ENCODE results near the gene SLC35E2B.
"Not testable (repeated sequence)": the region's sequence is repeated elsewhere in the genome, so short reads cannot be mapped to it uniquely, and the experiment has no call there.

Gene SLC35E2B

DNA sequence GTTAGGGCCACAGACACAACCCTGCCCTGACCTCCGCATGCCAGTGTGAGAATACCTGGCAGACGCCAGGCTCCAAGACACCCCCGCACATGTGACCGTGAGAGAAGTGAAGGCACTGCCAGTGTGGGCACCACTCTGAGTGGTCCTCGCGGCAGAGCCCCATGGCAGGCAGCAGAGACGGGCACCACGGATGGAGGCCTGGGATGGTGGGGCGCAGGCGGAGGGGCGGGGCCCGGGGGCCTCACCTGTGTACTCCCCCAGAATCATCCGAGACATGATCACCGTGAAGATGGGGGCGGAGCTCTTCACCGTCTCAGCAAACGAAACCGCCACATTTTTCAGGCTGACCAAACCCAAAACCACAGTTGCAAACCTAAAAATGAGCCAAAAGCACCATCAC is 17.4 kb downstream of the SLC35E2B start:
- not testable (repeated sequence) for DNase-seq (ENCODE audit: low read depth in 2 of 2)

- not testable (repeated sequence) for DNase-seq (ENCODE audit: low read depth in 2 of 2)
Measured at GRCh38 chr1:1674806-1675205, 17.8 kb downstream of the SLC35E2B start.

DNA sequence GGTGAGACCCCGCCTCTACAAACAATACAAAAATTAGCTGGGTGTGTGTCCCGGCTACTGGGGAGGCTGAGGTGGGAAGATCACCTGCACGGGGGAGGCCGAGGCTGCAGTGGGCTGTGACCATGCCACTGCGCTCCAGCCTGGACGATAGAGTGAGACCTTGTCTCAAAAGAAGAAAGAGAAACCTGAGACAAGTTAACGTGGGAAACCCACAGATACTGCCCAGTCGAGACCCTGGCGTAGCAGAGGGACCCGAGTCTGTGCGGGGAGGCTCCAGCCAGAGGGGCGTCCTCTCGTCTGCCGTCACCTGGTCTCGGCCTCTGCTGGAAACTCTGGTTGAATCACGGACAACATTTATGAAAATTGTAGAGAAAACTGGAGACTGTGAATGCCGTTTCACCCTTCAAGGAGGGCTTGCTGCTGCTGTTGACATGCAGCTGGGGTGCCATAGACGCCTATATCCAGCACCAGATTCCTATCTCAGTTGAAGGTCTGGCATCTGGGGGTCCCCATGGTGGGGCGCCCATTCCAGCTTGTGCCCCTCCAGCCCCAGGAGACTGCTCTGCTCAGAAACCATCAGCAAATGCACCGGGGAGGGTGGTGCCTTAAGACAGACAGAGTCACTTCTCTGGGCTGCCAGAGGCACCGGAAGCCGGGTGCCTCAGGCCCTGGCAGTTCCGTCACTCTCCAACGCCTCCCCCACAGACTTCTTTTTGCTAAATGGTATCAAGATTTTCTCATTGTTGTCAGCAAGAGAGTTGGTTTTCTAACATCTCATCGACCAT is 20.2 kb downstream of the SLC35E2B start:
- no peak for DNase-seq (ENCODE audit: low read depth in 2 of 2)

DNA sequence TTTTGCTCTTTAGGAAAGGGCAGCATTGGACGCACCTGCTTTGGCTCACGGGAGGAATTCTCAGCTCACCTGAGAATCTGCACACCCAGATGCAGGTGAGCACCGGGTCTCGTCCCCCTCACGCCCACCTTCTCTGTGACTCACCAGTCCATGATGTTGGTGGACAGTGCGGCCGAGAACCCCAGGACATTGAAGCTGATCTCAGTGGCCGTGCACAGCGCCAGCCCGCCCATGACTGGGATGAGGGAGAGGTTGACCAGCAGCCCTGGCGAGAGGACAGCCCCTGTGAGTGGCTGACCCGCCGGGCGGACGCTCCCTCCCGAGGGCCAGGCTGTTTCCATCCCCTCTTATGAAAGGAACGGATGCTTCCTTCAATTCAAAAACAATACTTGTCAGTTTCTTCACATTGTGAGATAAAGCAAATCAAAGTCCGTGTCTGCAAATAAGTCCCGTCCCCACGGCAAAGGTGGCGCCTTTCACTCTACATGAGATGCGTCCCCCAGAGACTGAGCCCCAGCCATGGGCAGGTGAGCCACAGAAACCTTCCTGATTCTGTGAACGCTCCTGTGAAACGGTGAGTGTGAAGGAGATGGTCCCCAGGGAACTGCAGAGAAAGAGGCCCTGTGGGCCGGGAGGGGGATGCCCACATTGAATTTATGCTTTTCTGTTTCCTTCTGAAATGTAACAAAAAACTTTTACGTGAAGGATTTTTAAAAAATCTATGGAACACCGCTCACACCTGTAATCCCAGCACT is 21.1 kb downstream of the SLC35E2B start:
- no peak for DNase-seq (ENCODE audit: low read depth in 2 of 2)

DNA sequence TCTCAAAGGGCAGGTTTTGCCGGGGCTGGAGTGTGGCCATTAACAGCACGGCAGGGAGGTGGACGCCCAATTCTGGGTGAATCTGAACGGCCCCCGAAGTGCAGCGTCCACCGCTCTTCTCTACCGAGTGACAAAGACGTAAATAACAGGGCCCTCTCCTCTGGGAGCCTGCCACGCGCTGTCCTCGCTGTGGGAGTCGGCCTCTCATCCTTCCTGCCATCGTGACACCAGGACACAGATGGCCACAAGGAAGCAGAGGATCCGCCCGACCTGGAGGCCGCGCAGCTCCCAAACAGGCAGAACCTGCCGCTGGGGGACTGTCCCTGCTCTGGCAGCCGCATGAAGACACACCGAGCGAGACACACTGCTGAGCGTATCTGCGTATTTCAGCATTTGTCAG is 21.7 kb downstream of the SLC35E2B start:
- DNase-seq (ENCODE audit: low read depth in 2 of 2): no peak

GRCh38 chr1:1669468-1670440 is 22.8 kb downstream of the SLC35E2B start:
- no peak for DNase-seq (ENCODE audit: low read depth in 2 of 2)

GRCh38 chr1:1666526-1666925 is 26.1 kb downstream of the SLC35E2B start:
- no peak for DNase-seq (ENCODE audit: low read depth in 2 of 2)

DNA sequence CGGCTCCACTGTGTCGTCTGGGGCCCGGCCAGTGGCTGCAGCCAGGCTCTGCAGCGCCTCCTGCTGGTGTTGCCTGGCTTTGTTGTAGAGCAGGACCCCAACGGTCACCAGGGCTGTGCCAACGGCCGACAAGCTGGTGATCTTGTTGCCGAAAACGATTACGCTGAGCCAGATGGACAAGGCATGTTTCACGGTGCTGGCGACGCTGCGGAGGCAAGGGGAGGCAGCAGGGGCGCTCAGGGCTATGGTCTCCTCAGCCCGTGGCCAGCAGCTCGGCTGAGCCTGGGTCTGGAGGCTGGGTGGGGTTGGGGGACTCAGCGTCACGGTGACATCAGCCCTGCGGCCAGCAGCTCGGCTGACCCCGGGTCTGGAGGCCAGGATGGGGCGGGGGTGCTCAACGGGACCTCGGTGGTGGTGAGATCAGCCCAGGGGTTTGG is 26.8 kb downstream of the SLC35E2B start:
- no peak for DNase-seq (ENCODE audit: low read depth in 2 of 2)

- no peak for DNase-seq (ENCODE audit: low read depth in 2 of 2)
Measured at GRCh38 chr1:1664941-1665814, 27.4 kb downstream of the SLC35E2B start.

- DNase-seq (ENCODE audit: low read depth in 2 of 2): not testable (repeated sequence)
Measured at GRCh38 chr1:1664318-1664717, 28.3 kb downstream of the SLC35E2B start.

DNA sequence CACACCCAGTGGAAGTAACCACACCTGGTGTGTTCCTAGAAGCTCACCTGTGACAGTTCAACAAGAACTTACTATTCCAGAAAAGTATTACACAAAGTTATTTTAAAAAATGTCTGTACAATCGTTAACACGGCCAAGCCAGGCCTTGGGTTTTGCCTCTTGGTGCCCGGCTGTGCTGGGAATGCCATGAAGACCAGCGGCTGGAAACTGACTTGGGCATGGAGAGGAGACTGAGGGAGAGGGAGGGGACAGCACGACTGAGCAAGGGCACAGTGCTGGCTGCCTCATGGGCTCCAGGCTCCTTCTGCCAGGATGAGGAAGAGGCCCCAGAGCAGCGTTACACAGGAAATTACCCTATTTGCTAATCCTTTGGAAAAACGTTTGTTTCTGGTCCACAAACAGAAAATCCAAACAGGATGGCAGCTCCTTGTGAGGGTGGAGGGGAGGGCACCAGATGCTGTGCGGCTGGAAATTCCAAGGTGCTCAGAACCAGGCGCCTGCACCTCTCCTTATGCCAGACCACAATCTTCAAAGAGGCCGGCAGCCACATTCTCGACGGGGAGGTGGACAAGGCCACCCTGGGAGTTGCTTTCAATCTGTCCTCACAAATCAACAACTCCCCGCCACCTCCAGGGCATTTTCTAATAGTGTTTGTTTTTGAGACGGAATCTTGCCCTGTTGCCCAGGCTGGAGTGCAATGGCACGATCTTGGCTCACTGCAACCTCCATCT is 29.6 kb downstream of the SLC35E2B start:
- DNase-seq (ENCODE audit: low read depth in 2 of 2): not testable (repeated sequence)

DNA sequence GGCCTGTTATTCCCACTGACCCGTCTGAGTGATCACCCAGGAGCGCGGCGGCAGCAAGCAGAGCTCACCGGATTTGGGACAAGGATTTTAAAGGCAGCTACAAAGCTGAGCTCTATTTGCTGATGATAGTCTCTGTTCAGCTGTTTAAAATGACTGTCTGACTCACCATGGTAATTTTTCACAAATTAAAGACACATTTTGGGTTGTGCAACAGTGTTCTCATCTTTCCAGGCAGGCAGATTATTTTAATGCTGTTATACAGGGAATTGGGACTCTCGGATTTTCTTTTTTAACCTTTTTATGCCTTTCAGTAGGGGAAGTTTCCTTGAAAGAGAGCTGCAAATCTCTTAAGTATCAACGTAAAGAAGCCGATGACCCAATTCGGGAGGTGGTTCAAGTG is 30.2 kb downstream of the SLC35E2B start:
- DNase-seq (ENCODE audit: low read depth in 2 of 2): not testable (repeated sequence)

DNA sequence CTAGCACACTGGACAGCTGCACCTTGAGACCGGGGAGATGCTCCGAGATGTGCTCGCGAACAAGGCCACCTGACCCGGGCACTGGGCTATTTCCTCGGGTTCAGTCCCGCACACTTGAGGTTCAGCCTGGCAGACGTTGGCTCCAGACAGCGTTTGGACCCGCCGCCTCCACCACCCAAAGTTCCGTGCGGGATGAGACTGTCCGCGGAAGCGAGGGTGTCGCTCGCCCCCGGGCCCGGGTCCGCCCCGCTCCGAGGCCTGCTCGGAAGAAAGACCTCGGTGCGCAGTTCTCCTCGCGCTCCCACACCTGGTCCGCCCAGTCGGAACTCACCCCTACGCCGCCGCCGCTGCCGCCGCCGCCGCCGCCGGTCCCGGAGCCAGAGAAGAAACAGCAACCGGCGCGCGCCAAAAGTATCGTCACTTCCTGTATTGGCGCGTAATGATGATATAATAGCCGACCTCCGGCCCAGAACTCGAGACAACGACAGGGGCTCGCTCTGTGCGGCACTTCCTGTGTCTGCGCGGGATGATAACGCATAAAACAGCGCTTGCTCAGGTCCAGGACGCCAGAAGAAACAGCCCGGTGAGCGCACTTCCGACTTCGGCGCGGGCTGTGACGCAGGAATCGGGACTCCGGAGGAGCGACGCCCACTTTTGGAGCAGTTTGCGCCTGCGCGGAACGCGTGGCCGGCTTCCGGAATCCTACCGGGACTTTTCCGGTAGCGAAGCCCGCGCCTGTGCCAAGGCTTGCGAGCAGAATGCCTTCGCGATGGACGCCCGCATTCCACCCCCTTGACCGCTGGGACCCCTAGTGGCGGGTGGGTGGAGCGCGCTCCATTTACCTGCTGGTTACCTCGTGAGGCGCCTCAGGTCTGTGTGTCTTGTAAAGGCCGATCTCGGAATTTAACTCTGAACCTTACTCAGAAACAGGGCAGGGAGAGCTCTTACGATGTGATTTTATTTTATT is 33.7 kb downstream of the SLC35E2B start, which contains the start of gene CDK11B:
CDK11B (minus strand) TSS at position 422 of the 967 bp plus-strand sequence. CDS start 1,519 bp downstream, outside the sequence.
- DNase-seq (ENCODE audit: low read depth in 2 of 2): peak; percentile 91 to 98

- DNase-seq (ENCODE audit: low read depth in 2 of 2): not testable (repeated sequence)
Measured at GRCh38 chr1:1648265-1648664, 44.3 kb downstream of the SLC35E2B start.

- DNase-seq (ENCODE audit: low read depth in 2 of 2): not testable (repeated sequence)
Measured at GRCh38 chr1:1647567-1648241, 44.9 kb downstream of the SLC35E2B start.

- not testable (repeated sequence) for DNase-seq (ENCODE audit: low read depth in 2 of 2)
Measured at GRCh38 chr1:1646326-1646725, 46.3 kb downstream of the SLC35E2B start.

GRCh38 chr1:1640711-1641461 is 51.7 kb downstream of the SLC35E2B start:
- not testable (repeated sequence) for DNase-seq (ENCODE audit: low read depth in 2 of 2)

Measured in stimulated activated CD4-positive, alpha-beta T cell treated with anti-CD3 and anti-CD28 coated beads, Interleukin-15, amount 100 ng/mL, for 48 hours (primary cell).